ENCODE data around the gene PDP2. TPM values are rescaled to one million over a fixed set of nuclear protein-coding genes. Genes with fewer than 3 reads are reported as not detected.
A peak's percentile ranks its signal among the peaks of the same experiment; 100 is the strongest.

Gene PDP2
- total RNA-seq, 1 donor from 2014 or later: 16.9 TPM

GRCh38 chr16:66845080-66845410 is 35.3 kb upstream of the PDP2 start:
- peak overlapping the region; percentile 45 for H3K4me3 ChIP-seq
- ATAC-seq: peak in 1 of 2 donors; percentile 3
- peaks cover 14% of the 10 kb centered on the region for H3K4me1 ChIP-seq
- intact Hi-C loops (cut with DNase I): no loop called here
- no peak for DNase-seq
- no peak overlapping the region for H3K27ac ChIP-seq
- H3K27me3 ChIP-seq (ENCODE audit: low read depth): peaks cover 29% of the 10 kb centered on the region
- no peaks in the 10 kb centered on the region for H3K9me3 ChIP-seq
- no peaks in the 10 kb centered on the region for H3K36me3 ChIP-seq
- TF ChIP-seq CTCF (IDR thresholded peaks at IDR 0.05): no peak

- intact Hi-C loops (cut with DNase I): no loop called here
- H3K9me3 ChIP-seq: no peaks in the 10 kb centered on the region
- H3K4me1 ChIP-seq: peaks cover 14% of the 10 kb centered on the region
- no peak overlapping the region for H3K27ac ChIP-seq
- no peaks in the 10 kb centered on the region for H3K36me3 ChIP-seq
- no peak for TF ChIP-seq CTCF (IDR thresholded peaks at IDR 0.05)
- no peak for DNase-seq
- H3K4me3 ChIP-seq: no peak overlapping the region
- peaks cover 29% of the 10 kb centered on the region for H3K27me3 ChIP-seq (ENCODE audit: low read depth)
- ATAC-seq: no peak
Observed at GRCh38 chr16:66845791-66846221, 34.5 kb upstream of the PDP2 start.

GRCh38 chr16:66846266-66846665 is 34.0 kb upstream of the PDP2 start:
- peaks cover 29% of the 10 kb centered on the region for H3K27me3 ChIP-seq (ENCODE audit: low read depth)
- ATAC-seq (no peak), DNase-seq (no peak)
- H3K9me3 ChIP-seq: no peaks in the 10 kb centered on the region
- no peak overlapping the region for H3K4me3 ChIP-seq
- TF ChIP-seq CTCF (IDR thresholded peaks at IDR 0.05): no peak
- no peak overlapping the region for H3K27ac ChIP-seq
- no peaks in the 10 kb centered on the region for H3K36me3 ChIP-seq
- intact Hi-C loops (cut with DNase I): no loop called here
- H3K4me1 ChIP-seq: peaks cover 14% of the 10 kb centered on the region

GRCh38 chr16:66846831-66847230 is 33.5 kb upstream of the PDP2 start:
- peaks cover 14% of the 10 kb centered on the region for H3K4me1 ChIP-seq
- H3K27me3 ChIP-seq (ENCODE audit: low read depth): peaks cover 29% of the 10 kb centered on the region
- H3K9me3 ChIP-seq: no peaks in the 10 kb centered on the region
- DNase-seq (no peak), ATAC-seq (no peak)
- H3K36me3 ChIP-seq: no peaks in the 10 kb centered on the region
- intact Hi-C loops (cut with DNase I): no loop called here
- no peak overlapping the region for H3K27ac ChIP-seq
- H3K4me3 ChIP-seq: no peak overlapping the region
- TF ChIP-seq CTCF (IDR thresholded peaks at IDR 0.05): no peak

- DNase-seq (no peak), ATAC-seq (no peak)
- H3K36me3 ChIP-seq: no peaks in the 10 kb centered on the region
- TF ChIP-seq CTCF (IDR thresholded peaks at IDR 0.05): no peak
- H3K9me3 ChIP-seq: no peaks in the 10 kb centered on the region
- H3K27ac ChIP-seq: no peak overlapping the region
- H3K27me3 ChIP-seq (ENCODE audit: low read depth): peaks cover 29% of the 10 kb centered on the region
- intact Hi-C loops (cut with DNase I): no loop called here
- no peak overlapping the region for H3K4me3 ChIP-seq
- peaks cover 14% of the 10 kb centered on the region for H3K4me1 ChIP-seq
Observed at GRCh38 chr16:66847533-66848067, 32.7 kb upstream of the PDP2 start.

- Histone ChIP-seq H3K9me3 (no peaks in the 10 kb centered on the region), H3K27ac (no peak overlapping the region), H3K36me3 (no peaks in the 10 kb centered on the region), H3K4me3 (no peak overlapping the region), H3K4me1 (peaks cover 14% of the 10 kb centered on the region), H3K27me3 (ENCODE audit: low read depth) (peaks cover 27% of the 10 kb centered on the region)
- no peak for TF ChIP-seq CTCF (IDR thresholded peaks at IDR 0.05)
- DNase-seq: no peak
- intact Hi-C loops (cut with DNase I): no loop called here
- no peak for ATAC-seq
Observed at GRCh38 chr16:66848172-66848571, 32.1 kb upstream of the PDP2 start.

All from lower lobe of right lung (tissue), 2 donors.